GM04503 (cell line): ENCODE measurements around the gene PLA2G12A.
"Not testable (repeated sequence)": the region's sequence is repeated elsewhere in the genome, so short reads cannot be mapped to it uniquely, and the experiment has no call there.

Experiments
- DNase-seq: peaks from one replicate; pipeline ENCODE4 v3.0.0-alpha.2; 2012; ENCODE audit warnings: low read depth

Gene PLA2G12A

GRCh38 chr4:109678925-109679324 is 50.9 kb downstream of the PLA2G12A start:
- DNase-seq: not testable (repeated sequence)

- not testable (repeated sequence) for DNase-seq
Measured at GRCh38 chr4:109678472-109678871, 51.4 kb downstream of the PLA2G12A start.

DNA sequence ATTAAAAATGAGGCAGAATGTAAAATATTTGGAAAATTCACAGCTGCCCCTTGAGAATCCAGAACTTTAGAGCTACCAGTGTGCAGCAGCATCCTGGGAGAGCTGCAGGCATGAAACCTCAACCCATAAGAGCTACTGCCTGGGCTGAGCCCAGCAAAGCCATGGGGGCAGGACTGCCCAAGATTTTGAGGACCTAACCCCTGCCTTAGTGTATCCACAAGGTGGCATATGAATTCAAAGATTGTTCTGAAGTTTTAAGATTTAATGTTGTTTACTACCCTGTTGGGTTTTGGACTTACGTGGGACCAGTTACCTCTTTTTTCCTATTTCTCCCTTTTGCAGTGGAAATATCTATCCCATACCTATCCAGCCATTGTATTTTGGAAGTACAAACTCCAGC is 53.0 kb downstream of the PLA2G12A start:
- no peak for DNase-seq

DNA sequence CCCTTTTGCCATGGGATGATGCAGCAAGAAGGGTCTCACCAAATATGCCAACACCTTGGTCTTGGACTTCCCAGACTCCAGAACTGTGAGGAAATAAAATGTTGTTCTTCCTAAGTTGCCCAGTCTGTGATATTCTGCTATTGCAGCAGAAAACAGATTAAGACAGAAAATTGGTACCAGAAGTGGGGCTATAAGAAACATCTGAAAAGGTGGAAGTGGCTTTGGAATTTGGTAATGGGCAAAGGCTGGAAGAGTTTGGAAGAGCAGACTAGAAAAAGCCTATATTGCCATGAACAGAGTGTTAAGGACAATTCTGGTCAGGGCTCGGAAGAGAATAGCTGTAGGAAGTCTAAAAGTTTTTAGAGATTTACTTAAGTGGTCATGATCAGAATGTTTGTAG is 54.0 kb downstream of the PLA2G12A start:
- DNase-seq: no peak

GRCh38 chr4:109675181-109675580 is 54.7 kb downstream of the PLA2G12A start:
- no peak for DNase-seq

- DNase-seq: no peak
Measured at GRCh38 chr4:109673303-109673702, 56.6 kb downstream of the PLA2G12A start.

DNA sequence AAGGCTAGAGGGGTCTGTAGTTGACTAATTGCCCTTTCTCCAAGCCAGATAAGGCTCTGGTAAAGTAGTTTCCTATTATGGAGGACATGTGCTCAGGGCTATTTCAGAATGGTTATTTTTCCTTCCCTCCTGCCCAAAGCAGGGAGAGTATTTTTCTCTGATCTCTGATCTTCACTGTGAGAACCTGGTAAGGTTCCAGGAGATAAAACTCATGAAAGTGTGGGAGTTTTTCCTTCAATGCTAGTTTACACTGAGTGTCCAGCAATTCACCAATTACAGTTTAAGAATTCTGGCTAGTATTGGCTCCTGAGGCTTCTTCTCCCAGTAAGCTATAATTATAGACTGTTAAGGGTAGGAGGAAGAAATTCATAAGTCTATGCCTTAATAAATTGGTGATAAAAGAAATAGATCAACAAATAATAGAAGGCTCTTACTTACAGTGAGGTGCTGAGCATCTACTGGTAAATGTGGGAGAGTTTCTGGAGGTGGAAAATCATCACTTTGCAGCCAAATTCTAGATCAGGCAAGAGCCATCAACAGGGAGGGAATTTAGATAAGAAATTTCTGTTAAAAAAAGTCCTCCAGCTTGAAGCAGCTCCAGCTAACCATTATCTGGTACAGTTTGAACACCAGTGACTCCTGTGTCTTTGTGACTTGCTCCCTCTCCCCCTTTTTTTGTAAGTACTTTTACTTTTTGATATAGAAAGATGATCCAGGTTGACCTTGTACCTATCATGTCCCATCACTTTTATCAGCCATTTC is 57.5 kb downstream of the PLA2G12A start:
- DNase-seq: no peak

DNA sequence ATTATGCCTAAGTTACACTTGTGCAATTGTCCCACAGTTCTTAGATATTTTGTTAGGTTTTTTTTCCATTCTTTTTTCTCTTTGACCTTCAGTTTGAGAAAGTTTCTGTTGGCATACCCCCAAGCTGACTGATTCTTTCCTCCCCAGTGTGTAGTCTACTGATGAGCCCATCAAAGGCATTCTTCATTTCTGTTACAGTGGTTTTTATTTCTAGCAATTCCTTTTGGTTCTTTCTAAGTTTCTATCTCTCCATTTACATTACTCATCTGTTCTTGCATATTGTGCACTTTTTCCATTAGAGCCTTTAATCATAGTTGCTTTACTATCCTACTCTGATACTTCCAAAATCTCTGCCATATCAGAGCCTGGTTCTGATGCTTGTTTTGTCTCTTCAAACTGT is 58.5 kb downstream of the PLA2G12A start:
- no peak for DNase-seq

DNA sequence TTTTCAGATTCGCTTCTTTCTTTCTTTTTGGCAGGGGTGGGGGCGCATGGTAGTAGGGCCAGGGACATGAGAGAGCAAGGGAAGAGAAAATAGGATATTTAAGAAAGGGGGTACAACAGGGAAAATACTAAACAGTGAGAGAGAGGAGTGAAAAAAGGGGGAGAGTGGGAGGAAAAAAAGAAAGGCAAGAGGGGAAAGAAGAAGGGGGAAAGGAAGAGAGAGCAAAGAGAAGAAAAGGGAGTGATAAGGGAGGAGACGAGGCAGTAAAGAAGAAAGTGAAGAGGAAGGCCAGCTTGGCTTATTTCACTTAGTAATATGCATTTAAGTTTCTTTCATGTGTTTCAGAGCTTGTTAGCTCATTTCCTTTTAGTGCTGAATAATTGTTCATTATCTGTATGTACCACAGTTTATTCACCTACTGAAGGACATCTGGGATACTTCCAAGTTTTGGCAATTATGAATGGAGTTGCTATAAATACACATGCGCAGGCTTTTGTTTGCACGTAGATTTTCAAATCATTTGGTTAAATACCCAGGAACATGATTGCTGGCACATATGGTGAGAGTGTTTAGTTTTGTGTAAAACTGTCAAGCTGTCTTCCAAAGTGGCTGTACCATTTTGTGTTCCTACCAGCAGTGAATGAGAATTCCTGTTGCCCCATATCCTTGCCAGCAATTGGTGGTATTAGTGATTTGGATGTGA is 63.9 kb downstream of the PLA2G12A start:
- DNase-seq: no peak

DNA sequence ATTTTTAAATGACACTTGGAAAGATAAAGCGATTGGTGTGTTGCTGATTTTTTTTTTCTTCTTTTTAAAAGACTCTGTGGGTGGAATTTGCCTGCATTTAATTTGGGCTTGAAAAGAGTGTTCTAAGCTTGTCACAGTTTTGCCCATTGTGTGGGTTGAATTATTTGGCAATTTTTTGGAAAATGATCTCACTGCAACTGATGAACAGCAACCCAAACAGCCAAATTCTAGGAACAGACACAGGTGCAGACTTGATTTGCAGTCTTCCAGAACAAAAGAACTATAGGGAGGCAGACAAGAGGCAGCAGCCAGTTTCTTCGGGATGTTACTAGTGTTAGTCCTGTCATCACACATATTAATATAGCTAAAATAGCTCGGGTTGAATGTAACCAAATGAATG is 67.1 kb downstream of the PLA2G12A start:
- no peak for DNase-seq

- DNase-seq: no peak
Measured at GRCh38 chr4:109662116-109662515, 67.8 kb downstream of the PLA2G12A start.
